ENCODE results near the gene RABL3. TPM values are rescaled to one million over a fixed set of nuclear protein-coding genes. Genes with fewer than 3 reads are reported as not detected.
A peak's percentile ranks its signal among the peaks of the same experiment; 100 is the strongest.
"Not testable (repeated sequence)": the region's sequence is repeated elsewhere in the genome, so short reads cannot be mapped to it uniquely, and the experiment has no call there.

RABL3 gene
- total RNA-seq, 1 donor from 2014 or later: 18.4 TPM

DNA sequence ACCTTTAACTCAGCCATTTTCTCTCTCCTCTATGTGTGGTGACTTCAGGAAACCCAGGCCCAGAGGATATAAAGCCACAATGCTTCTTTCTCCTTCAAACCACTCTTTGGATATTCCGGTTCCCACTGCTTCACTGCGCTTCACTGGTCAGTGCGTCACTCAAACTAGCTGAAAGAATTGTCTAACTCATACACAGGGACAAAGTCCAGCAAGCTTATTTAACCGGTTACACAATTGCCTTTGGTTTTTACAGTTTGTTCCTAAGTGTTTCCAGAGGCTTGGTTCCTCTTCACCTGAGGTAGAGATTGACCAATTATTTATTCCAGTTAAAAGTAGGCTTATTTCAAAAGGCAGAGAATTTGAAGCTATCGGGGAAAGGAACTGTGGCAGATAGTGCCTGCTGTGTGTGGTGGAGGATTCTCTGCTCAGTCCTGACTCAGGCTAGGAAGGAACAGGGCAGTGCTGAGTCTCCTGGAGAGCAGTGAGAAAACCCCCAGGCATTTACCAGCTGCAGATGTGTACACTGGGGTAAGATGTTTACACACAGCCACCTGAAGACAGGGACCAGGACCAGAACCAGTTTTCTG, 60.1 kb downstream of the RABL3 start, which contains the start of gene HGD:
TSS of gene HGD (minus strand) at position 145 of the 587 bp plus-strand sequence. CDS start at position 17, 128 bp downstream.
- ATAC-seq: no peak

DNA sequence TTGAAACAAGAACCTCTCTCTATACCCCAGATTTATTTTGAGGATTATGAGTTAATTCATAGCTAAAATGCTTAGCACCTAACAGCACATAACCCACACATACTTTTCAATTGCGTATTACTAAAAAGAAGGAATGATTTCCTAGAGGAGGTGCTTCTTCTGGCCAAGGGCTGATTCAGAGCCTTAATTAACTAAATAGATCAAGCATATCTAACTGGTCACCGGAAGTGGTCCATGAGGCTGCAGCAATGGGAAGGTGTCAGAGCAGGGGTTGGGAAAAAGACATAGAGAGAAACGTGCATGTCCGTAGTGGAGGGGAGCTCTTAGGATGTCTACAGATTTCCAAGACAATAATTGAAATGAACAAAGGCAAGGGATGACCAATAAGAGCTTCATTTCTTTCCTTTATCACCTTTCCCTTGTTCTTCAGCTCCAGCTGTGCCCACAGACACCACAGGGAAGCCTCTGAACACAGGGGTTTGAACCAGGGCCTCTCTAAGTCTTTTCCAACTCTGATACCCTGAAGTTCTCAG, 60.7 kb downstream of the RABL3 start:
- no peak for ATAC-seq

DNA sequence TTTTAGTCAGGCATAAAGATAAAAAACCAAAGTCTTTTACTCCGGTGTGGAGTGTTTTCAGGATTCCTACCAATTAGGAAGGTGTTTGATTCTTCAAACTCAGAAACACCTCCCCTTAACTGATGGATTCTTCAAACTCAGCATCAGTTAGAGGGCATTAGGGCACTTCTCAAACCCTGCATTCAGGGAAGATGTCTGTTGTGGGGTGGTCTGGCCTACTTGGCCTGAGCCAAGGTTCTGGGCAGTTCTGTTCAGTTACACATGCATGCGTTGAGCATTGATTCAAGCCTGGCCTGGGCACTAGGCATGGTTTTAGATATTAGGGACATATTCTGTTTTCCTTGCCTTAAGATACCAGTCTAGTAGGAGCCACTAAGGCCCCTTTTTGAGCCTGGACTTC, 61.3 kb downstream of the RABL3 start:
- no peak for ATAC-seq

DNA sequence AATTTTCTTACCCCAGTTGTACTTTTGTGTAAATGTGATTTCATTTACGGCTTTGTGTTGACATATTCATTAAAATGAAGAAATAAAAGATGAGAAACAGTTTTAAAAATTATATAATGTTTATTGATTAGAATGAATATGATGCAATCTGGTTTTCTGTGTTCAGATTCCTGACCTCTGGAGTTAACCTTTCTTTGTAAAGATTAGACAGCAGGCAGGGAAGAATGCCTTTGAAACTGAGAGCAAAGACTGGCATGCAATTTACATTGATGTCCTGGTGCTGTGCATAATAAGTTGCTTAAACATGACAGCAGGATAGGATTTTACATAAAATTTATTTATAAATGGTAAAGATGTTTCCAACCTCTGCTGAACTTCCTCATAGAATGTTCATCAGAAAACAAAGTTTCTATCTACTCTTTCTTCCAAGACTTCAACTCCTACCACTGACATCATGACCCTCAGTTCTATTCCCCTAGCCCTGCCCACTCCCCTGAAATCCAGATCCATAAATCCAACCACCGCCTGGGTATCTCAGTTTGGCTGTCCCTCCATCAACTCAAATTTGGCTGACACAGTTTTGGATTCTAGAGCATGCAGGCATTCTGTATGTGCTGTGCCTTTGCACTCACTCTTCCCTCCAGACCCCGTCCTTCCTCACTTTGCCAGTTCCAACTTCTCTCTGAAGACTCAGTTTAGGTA, 62.0 kb downstream of the RABL3 start:
- ATAC-seq: no peak

DNA sequence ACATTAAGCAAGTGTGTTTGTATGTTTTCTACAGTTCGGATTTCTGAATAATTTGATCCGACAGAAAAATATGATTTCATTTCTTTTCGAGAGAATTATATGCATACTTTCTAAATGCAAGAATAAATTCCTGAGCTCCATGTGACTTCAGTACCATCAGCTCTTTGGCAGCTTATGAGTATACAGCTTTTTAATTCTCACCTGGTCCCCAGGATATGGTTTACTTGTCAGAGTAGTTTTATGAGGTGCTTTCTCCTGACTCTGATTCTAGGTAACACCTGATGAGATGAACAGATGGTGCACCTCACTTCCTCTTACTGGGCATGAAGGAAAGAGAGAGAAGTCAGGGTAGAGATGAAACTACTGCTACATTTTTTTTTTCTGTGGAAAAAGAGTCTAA, 63.3 kb downstream of the RABL3 start:
- no peak for ATAC-seq

DNA sequence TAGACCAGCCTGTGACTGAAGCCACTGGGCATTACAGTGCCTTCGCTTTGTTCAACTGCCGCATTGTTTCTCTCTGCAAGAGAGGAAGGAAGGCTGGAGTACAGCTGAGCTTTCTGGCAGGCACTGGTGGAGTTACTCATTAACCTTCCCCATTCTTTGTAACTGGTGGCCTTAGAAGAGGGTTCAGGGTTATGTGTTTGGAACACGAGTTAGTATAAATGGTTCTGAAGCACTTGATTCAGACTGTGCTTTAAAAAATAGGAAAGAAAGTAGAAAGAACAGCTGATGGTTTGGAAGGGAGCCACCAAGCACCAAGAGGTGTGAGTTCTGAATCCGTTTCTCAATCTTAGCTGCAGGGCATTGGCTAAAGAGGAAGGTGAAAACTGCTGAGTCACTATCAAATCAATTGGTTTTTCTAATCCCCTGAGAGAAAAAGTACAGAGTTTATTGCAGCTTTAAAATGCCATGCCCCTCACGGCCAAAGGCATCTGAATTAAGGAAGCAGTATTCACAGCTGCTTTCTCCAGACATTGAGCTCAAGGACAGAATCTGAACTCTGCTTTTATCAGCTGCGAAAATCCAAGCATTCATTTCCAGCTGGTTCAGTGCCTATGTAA, 63.9 kb downstream of the RABL3 start:
- ATAC-seq: peak; percentile 70

DNA sequence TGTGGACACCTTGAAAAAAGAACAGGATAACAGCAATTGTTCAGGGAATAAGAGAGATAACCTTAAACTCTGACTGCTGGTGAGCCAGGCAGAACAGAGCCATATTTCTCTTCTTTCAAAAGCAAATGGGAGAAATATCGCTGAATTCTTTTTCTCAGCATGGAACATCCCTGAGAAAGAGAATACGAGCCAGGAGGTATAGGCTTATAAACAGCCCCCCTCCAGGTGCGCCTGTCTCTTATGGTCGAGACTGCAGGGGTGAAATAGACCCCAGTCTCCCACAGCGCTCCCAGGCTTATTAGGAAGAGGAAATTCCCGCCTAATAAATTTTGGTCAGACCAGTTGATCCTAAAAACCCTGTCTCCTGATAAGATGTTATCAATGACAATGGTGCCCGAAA, 65.1 kb downstream of the RABL3 start:
- not testable (repeated sequence) for ATAC-seq

DNA sequence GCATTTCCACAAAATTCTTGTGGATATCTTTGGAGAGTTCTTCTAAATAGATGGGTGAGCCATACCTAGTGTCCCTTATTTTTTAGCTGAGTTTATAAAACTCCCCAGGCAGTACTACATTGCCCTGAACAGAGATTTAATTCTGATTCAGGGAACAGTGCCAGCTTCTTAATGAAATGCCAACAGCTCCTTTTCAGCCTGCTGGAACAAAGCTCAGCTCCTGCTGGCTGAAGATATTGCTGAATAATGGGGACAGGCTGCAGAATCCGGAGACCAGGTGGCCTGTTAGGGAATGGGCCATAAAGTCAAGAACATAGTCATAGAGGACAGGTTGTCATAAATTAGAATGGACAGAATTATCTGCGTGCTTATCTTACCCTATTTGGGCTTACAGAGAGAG, 69.2 kb downstream of the RABL3 start:
- ATAC-seq: no peak

DNA sequence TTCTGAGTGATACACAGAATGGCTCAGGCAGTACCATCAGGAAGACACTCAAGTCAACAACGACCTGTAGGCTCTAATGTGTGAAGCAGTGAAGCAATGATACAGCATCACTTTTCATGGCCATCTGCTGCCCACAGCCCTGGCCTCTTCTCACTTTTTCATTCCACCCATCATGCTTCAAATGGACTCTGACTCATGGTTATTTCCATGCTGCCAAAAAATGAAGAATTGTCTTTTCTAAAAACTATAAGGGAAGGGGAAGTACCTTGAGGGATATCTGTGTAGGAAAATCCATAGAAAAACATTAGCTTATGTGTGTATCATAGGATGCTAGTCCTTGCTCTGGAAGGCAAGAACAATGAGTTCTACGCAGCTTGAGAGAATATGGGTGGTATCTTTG, 71.7 kb downstream of the RABL3 start:
- ATAC-seq: no peak

DNA sequence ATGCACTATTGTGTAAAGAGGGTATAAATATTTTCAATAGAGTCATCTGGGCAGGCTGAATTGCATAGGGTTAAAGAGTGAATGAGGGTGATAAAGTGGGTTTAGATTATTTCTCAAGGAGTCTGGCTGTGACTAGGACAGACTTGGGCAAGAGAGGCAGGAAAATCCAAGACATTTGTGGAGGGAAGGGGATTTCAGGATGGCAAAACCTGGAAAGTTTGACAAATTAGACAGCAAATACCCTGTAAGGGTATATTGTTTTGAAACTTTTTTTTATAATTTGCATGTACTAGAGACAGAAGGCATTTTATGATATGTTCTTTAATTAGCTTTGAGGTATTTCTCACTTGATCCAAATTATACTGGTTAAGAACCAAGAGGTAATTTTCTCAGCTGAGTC, 77.4 kb downstream of the RABL3 start:
- no peak for ATAC-seq

DNA sequence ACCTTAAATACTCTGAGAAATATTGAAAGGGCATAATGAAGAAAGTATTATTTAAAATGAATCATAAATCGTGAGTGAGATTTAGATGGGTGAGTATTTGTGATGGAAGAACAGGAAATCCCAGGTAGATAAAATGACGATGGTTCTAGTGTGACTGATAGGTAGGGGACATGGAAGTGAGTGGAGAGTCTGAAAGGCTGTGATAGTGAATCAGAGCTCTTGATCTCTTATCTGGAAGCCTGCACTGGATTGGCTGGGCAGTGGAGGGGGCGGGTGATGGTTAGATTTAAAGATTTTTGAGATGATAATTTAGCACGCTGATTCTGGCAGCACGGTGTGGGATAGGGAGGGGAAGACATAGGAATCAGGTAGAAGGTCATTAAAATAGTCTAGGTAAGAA, 80.4 kb downstream of the RABL3 start:
- no peak for ATAC-seq

DNA sequence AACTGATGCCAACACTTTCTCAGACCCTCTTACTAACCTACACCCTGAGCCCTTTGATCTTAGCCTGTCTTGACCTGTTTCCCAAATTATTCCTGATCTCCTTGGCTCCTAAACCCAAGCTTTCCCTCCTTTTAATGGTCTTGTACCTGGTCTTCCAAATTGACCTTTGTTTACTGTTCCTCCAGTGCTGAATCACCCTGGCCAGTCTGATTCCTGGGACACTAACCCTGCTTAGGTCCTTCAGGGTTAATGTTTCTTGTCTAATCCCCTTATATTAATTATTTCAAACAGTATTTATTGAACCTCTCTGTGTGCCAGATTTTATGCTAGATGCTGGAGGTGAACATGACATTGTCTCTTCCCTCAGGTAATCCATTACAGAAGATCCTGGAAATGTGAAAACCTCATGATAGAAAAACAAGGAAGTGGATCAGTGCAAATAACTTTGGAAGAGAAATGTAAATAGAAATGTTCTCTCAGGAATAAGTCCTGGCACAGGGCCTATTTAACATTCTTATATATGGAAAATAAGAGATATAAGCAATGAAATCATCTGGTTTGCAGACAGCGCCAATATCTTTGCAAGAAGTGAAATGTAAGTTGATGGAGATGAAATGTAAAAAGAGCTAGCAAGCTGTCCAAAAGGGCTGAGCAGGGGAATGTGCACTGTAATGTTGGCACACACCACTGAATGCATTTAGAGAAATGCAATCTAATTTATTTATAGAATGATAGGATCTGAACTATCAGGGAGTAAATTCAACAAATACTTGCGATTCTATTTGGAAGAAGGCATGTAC, 81.0 kb downstream of the RABL3 start:
- ATAC-seq: no peak

DNA sequence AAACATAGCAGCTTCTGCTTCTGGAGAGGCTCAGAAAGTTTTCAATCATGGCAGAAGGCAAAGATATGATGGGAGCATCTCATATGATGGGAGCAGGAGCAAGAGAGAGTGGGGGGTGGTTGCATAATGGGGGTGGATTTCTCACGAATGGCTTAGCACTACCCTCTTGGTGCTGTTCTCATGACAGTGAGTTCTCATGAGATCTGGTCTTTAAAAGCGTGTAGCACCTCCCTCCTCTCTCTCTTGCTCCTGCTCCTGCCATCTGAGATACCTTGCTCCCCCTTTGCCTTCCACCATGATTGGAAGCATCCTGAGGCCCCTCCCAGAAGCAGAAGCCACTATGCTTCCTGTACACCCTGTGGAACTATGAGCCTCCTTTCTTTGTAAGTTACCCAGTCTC, 82.5 kb downstream of the RABL3 start:
- no peak for ATAC-seq

DNA sequence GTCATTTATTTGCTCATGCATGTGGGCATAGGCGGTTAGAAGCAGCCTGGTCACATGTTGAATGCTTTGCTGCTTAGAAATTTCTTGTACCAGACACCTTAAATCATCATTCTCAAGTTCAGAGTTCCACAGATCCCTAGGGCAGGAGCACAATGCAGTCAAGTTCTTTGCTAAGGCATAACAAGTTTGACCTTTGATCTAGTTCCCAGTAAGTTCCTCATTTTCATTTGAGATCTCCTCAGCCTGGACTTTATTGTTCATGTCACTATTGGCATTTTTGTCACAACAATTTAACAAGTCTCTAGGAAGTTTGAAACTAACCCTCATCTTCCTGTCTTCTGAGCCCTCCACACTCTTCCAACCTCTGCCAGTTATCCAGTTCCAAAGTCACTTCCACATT, 83.0 kb downstream of the RABL3 start:
- no peak for ATAC-seq

DNA sequence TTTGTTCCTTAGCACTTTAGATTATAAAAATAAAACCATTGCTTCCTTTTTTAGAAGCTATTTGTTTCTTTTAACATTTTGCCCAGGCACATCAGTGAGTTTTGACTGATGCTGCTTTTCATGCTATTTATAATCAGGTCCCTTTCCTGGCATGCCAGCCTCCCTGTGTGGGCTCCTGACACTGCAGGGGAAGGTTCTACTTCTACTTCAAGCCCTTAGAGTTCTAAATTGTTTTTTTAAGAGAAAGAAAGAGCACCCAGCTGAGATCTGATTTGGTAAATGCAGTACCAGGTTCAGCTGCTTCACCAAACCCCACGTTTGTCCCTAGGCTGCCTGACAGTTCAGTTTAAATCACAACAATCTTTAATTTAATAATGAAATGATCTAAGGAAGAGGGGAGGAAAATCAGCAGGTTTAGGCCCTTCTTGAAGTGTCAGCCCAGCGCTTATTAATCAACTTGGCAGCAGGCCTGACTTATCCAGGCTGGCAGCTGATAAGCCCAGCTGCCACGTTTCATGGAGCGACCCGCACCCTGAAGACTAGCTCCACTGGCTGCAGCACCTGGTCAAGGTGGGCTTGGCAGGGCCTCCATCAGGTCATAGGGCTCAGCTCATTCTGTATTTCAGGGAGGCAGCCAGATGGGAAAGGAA, 89.3 kb downstream of the RABL3 start:
- no peak for ATAC-seq

DNA sequence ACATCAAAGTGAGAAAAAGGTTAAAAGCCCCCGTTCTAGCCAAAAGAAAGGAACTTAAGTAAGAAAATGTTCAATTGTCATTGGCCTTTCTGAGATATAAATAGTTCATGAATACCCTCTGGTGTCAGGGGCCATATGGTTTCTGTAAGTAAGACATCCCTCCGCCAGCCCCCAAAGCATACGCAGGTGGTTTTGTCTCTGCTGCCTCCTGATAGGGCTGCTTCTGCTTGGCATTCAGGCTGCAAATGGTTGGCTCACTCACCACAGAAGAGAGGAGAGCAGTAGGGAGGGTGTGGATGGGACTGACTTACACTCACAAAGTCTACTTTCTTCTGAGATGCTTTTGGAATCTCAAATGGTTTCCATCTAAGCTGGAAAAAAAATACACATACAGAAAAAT, 90.0 kb downstream of the RABL3 start:
- no peak for ATAC-seq

DNA sequence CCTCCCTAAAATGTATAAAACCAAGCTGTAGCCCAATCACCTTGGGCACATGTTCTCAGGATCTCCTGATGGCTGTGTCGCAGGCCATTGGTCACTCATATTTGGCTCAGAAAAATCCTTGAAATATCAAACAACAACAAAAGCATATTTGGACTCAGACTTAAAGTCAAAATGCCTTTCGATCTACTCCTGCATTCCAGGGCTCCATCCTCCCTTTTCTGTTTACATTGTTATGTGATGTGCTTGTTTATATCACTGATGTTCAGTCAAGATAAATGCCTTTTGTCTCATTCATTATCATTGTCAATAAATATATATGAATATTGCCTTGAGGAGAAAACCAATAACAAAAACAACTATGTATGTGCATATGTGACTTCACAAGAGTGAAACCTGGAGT, 92.0 kb downstream of the RABL3 start:
- no peak for ATAC-seq

DNA sequence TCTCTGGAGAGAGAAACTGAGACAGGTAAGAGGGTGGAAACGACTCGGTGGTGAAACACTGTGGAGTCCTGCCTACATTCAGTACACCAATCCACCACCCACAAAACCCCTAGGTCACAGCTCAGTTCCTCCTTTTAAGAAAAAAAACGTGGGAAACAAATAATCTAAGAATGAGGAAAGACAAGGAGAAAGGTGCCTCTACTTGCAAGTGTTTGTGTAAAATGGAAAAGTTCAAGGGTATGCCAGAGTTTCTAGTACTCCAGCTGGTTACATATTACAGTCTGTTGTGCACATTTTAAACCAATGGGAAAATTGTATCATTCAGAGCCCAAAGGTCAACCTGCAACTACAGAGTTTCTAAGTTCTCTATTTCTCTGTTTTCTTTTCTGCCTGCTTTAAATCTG, 92.5 kb downstream of the RABL3 start:
- no peak for ATAC-seq

DNA sequence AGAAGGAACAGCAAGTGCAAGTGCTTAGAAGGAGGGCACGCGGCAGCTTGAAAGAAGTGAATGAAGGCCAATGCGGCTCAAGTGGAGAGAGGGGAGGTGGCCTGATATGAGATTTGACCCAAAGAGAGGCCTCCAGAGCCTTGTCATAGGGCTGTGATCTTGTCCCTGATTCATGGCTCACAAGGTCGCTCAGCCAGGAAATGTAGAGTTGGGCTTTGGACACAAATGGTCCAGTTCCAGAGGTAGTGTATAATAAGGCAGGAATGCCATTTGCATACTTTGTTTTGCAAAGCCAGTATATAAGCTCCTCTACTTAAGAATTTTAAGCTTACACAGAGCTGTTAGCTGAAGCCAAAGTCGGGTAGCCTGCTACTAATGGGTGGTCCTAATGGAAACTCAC, 94.0 kb downstream of the RABL3 start:
- no peak for ATAC-seq

DNA sequence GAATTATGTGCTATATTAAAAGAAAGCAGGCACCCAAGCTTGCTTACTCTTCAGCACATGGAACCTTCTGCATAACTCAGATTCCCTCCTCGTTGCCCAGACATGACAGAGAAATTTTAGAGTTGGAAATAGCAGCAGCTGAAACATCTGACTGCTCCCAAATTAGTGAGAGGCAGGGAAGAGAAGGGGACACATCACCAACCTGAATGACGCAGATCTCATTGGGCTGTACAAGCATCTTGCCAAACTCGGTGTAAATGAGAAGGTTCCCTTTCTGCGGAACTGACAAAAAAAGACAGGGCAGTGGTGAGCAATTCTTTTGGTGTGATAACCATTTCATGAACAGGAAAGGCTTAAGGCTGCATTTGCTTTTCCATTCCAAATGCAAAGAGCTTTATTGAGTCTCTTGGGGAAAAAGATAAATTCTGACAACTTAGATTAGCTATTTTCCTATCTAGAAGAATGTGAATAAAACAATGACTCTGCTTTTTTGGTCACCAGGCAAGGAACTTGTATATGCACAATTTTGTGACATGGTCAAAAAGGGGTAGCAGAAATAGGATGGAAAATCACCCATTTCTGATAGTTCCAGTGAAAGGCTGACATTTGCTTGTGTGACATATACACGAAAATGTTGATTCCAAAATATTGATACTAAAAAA, 95.4 kb downstream of the RABL3 start:
- ATAC-seq: no peak

DNA sequence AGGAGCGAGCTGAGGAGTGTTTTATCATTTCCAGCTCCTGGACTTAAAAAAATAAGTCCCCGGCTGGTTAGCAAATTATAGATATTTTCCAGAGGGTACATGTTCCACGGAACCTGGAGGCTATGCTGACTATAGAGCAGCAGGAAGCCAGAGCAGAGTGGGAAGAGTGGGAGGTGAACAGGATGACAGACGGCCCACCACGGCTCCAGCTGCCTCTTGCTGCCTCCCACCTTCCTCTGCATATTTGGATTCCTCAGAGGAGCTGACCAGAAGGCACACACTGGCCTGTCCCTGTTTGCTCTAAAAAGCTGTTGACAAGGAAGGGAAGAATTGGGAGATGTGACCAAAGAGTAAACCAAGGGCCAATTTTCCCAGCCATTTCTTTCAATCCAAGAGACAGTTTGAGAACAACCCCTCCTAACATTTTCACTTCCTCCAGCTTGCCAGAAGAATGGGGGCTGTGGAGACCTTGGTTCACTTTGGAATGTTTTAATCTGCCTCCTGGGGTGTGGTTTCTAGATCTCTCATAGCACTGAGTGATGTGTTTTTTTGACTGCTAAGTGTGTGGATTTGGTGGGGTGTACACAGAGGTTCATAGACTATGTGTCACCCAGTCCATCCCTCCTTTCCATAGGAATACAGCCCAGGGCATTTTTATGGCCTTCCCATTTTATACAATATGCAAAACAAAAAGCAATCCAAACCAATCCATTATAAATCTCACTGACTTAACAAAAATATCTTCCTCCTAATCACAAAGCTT, 97.1 kb downstream of the RABL3 start:
- ATAC-seq: no peak

Measured in esophagus mucosa (tissue), 1 donor.